Spleen (tissue), 11 donors: Measurements from ENCODE around the gene KLRK1. TPM values are rescaled to one million over a fixed set of nuclear protein-coding genes. Genes with fewer than 3 reads are reported as not detected.
"Not testable (repeated sequence)": the region's sequence is repeated elsewhere in the genome, so short reads cannot be mapped to it uniquely, and the experiment has no call there.

ENCODE experiments used
- DNase-seq: peaks from one replicate; pipeline ENCODE4 v3.0.0-alpha.2; 2020
- H3K27ac ChIP-seq, 8 donors: fragments of 200-600 bp; sonication (generic) in 7 of 8; 1 replicate in 4 of 8; 2 replicates in 4 of 8; pipeline versions ENCODE4 v1.5.0 to v1.8.0; 2016 to 2021; ENCODE audit warnings: inconsistent platforms in 4 of 8, mild to moderate bottlenecking in 4 of 8, moderate library complexity in 1 of 8
- H3K27me3 ChIP-seq, 7 donors: fragments of 200-600 bp; sonication (generic) in 6 of 7; replicated peaks in 1 of 7; 1 replicate in 4 of 7; 2 replicates in 3 of 7; pipeline versions ENCODE4 v1.5.0 to v1.8.0; 2016 to 2021; ENCODE audit warnings: inconsistent platforms in 3 of 7, mild to moderate bottlenecking in 1 of 7
- H3K36me3 ChIP-seq, 6 donors: fragments of 200-600 bp; sonication (generic) in 5 of 6; 1 replicate in 4 of 6; 2 replicates in 2 of 6; pipeline versions ENCODE4 v1.5.0 to v1.8.0; 2016 to 2021; ENCODE audit warnings: inconsistent platforms in 2 of 6
- H3K4me1 ChIP-seq, 6 donors: fragments of 200-600 bp; sonication (generic) in 5 of 6; 1 replicate in 3 of 6; 2 replicates in 3 of 6; pipeline versions ENCODE4 v1.5.0 to v1.8.0; 2016 to 2021; ENCODE audit warnings: inconsistent platforms in 3 of 6
- H3K4me3 ChIP-seq, 8 donors: fragments of 200-600 bp; sonication (generic) in 7 of 8; 1 replicate in 4 of 8; 2 replicates in 4 of 8; pipeline versions ENCODE4 v1.5.0 to v1.8.0; 2016 to 2021; ENCODE audit warnings: inconsistent platforms in 4 of 8, mild to moderate bottlenecking in 4 of 8, moderate library complexity in 2 of 8
- H3K9me3 ChIP-seq, 8 donors: fragments of 200-600 bp; sonication (generic) in 7 of 8; 1 replicate in 4 of 8; 2 replicates in 4 of 8; pipeline versions ENCODE4 v1.5.0 to v1.8.0; 2016 to 2021; ENCODE audit warnings: inconsistent platforms in 4 of 8
- POLR2A ChIP-seq, 3 donors: fragments of 450-650 bp; IDR thresholded peaks; one replicate each; pipeline ENCODE4 v1.5.1; 2017; ENCODE audit warnings: antibody characterized with exemption in 3 of 3, mild to moderate bottlenecking in 1 of 3
- POLR2AphosphoS5 ChIP-seq, 3 donors: sonication (generic); formaldehyde crosslinking; IDR thresholded peaks; one replicate each; pipeline ENCODE4 v1.5.1; 2017; ENCODE audit warnings: antibody characterized with exemption in 3 of 3
- WGBS, 5 donors: extraction: QIAGEN DNeasy Blood & Tissue Kit in 3 of 5; methylation state at CpG; one replicate each; pipeline versions ENCODE4 v1.1.5 to v1.1.7; 2013 to 2018; 5-methylcytosine and 5-hydroxymethylcytosine counted together
- intact Hi-C: fragments of 100-400 bp; cut with DNase I; formaldehyde crosslinking; loops from one replicate; pipeline ENCODE4 v1.15.0; 2023; ENCODE audit warnings: low total_unique reads
- polyA plus RNA-seq, 3 donors: library from polyadenylated mRNA; stranded (reverse); fragments of 200-250 nt; gene quantifications; one replicate each; pipeline ENCODE4 v1.2.1, GENCODE V29; 2013
- total RNA-seq, 7 donors: library from RNA; depleted of rRNA in 3 of 7; stranded (reverse); fragments of >200 nt in 3 of 7; fragmentation: NEBNext Ultra II Directional in 4 of 7; extraction: Animal tissue kit (Norgen Biotek cat#: 25700) in 4 of 7; gene quantifications; one replicate each; pipeline versions ENCODE4 v1.1.0 to v1.2.1, GENCODE V29; 2016 to 2021
- TF ChIP-seq, protein P1 (sequence below), 11 experiments: fragments of 200-600 bp in 7 of 11; fragments of 450-650 bp in 4 of 11; sonication (generic) in 4 of 11; IDR thresholded peaks in 8 of 11; conservative IDR thresholded peaks in 3 of 11; 1 replicate in 7 of 11; 2 replicates in 4 of 11; pipeline versions ENCODE4 v1.4.0 to v1.8.0; 2016 to 2021; ENCODE audit warnings: antibody characterized with exemption in 11 of 11, inconsistent platforms in 4 of 11, mild to moderate bottlenecking in 1 of 11
- donor health status: healthy with polysubstance abuse.
- donor health status: DM: no; HTN: no; CAD: no; lungs with moderate emphysema.
- donor health status: DM: no; HTN: no; CAD: no.
- donor health status: Bipolar disorder and iron deficiency.
- donor health status: healthy.
- donor health status: DM: no; HTN: no; CAD: no.
- donor health status: DM: yes; HTN: yes; CAD: no.

Gene KLRK1
- total and polyA plus RNA-seq, 10 donors: 12.3 to 78.1 (median 42.7) TPM

GRCh38 chr12:10381928-10382628, 7.8 kb downstream of the KLRK1 start:
- no peaks in the 10 kb centered on the region for H3K36me3 ChIP-seq
- intact Hi-C loops: no loop called here
- H3K27me3 ChIP-seq: no peaks in the 10 kb centered on the region
- peaks cover 0 to 7% (median 0%) of the 10 kb centered on the region in 8 donors for H3K9me3 ChIP-seq
- WGBS, 5 donors: 73 to 85% (median 79%) methylated on average over 4 of the region's 4 CpGs
- H3K4me1 ChIP-seq: peaks cover 0 to 5% (median 0%) of the 10 kb centered on the region in 6 donors
- peak overlapping the region in 1 of 8 donors; percentile 53 for H3K4me3 ChIP-seq
- peak overlapping the region in 4 of 8 donors; percentile 10 to 77 (median 55) for H3K27ac ChIP-seq
- DNase-seq: no peak
- TF ChIP-seq POLR2AphosphoS5 (IDR thresholded peaks at IDR 0.05) (no peak), POLR2A (IDR thresholded peaks at IDR 0.05) (no peak)
- TF ChIP-seq, protein P1, sequence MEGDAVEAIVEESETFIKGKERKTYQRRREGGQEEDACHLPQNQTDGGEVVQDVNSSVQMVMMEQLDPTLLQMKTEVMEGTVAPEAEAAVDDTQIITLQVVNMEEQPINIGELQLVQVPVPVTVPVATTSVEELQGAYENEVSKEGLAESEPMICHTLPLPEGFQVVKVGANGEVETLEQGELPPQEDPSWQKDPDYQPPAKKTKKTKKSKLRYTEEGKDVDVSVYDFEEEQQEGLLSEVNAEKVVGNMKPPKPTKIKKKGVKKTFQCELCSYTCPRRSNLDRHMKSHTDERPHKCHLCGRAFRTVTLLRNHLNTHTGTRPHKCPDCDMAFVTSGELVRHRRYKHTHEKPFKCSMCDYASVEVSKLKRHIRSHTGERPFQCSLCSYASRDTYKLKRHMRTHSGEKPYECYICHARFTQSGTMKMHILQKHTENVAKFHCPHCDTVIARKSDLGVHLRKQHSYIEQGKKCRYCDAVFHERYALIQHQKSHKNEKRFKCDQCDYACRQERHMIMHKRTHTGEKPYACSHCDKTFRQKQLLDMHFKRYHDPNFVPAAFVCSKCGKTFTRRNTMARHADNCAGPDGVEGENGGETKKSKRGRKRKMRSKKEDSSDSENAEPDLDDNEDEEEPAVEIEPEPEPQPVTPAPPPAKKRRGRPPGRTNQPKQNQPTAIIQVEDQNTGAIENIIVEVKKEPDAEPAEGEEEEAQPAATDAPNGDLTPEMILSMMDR (IDR thresholded peaks at IDR 0.05 in 8 of 11, conservative IDR thresholded peaks at IDR 0.05 in 3 of 11): no peak

DNA sequence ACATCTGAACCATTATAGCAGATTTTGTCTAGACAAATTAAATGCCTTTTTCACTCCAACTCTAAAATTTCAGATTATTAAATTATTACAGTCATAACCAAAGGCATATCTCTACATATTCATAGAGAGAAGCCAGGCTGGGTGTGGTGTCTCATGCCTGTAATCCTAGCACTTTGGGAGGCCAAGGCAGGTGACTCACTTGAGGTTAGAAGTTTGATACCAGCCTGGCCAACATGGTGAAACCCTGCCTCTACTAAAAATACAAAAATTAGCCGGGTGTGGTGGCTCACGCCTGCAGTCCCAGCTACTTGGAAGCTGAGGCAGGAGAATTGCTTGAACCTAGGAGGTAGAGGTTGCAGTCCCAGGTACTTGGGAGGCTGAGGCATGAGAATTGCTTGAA, 11.1 kb downstream of the KLRK1 start:
- peaks cover 0 to 26% (median 7%) of the 10 kb centered on the region in 6 donors for H3K4me1 ChIP-seq
- H3K36me3 ChIP-seq, H3K9me3 ChIP-seq, H3K27ac ChIP-seq, H3K27me3 ChIP-seq, H3K4me3 ChIP-seq, DNase-seq, intact Hi-C loops: not testable (repeated sequence)
- 79 to 86% (median 81%) methylated on average over 2 of the region's 2 CpGs for WGBS, 5 donors

- WGBS, 5 donors: 83 to 88% (median 87%) methylated on average over 3 of the region's 3 CpGs
- Histone ChIP-seq H3K4me1 (peaks cover 0 to 66% (median 26%) of the 10 kb centered on the region in 6 donors), H3K4me3 (no peak overlapping the region), H3K36me3 (no peaks in the 10 kb centered on the region), H3K9me3 (no peaks in the 10 kb centered on the region), H3K27me3 (no peaks in the 10 kb centered on the region), H3K27ac (peak overlapping the region in 6 of 8 donors; percentile 25 to 62 (median 55))
- intact Hi-C loops: no loop called here
- TF ChIP-seq POLR2A (IDR thresholded peaks at IDR 0.05) (no peak), POLR2AphosphoS5 (IDR thresholded peaks at IDR 0.05) (no peak)
- TF ChIP-seq, protein P1 (IDR thresholded peaks at IDR 0.05 in 8 of 11, conservative IDR thresholded peaks at IDR 0.05 in 3 of 11): no peak
- no peak for DNase-seq
Measured at GRCh38 chr12:10374624-10375018, 15.2 kb downstream of the KLRK1 start.

GRCh38 chr12:10372559-10372958, 17.3 kb downstream of the KLRK1 start:
- peaks cover 0 to 9% (median 0%) of the 10 kb centered on the region in 8 donors for H3K9me3 ChIP-seq
- no peaks in the 10 kb centered on the region for H3K27me3 ChIP-seq
- peak; percentile 15 to 51 (median 34) for TF ChIP-seq POLR2AphosphoS5 (IDR thresholded peaks at IDR 0.05)
- TF ChIP-seq, protein P1 (IDR thresholded peaks at IDR 0.05 in 8 of 11, conservative IDR thresholded peaks at IDR 0.05 in 3 of 11): no peak
- no peaks in the 10 kb centered on the region for H3K36me3 ChIP-seq
- H3K4me3 ChIP-seq: no peak overlapping the region
- WGBS, 5 donors: 13 to 31% (median 25%) methylated on average over 1 of the region's 1 CpG
- peaks cover 0 to 78% (median 26%) of the 10 kb centered on the region in 6 donors for H3K4me1 ChIP-seq
- no peak for DNase-seq
- intact Hi-C loops: no loop called here
- peak overlapping the region in 5 of 8 donors; percentile 18 to 58 (median 22) for H3K27ac ChIP-seq

- H3K27me3 ChIP-seq, H3K9me3 ChIP-seq, intact Hi-C loops, DNase-seq, H3K36me3 ChIP-seq, H3K4me3 ChIP-seq: not testable (repeated sequence)
- Histone ChIP-seq H3K27ac (peak overlapping the region in 4 of 8 donors; percentile 18 to 58 (median 28)), H3K4me1 (peaks cover 0 to 82% (median 28%) of the 10 kb centered on the region in 6 donors)
- WGBS, 5 donors: 45 to 60% (median 51%) methylated on average over 6 of the region's 6 CpGs
Measured at GRCh38 chr12:10371893-10372535, 17.8 kb downstream of the KLRK1 start.
